WTC11 (cell line): ENCODE measurements around the gene GDPD4.

Experiments
- IRF1 ChIP-seq: sonication (generic); formaldehyde crosslinking; IDR thresholded peaks from 2 replicates; pipeline ENCODE4 v1.8.0; 2023; ENCODE audit warnings: missing genetic modification reagents
- ZNF121 ChIP-seq: sonication (generic); formaldehyde crosslinking; IDR thresholded peaks from 2 replicates; pipeline ENCODE4 v1.8.0; 2023; ENCODE audit warnings: missing genetic modification reagents

- TF ChIP-seq IRF1 (no peak), ZNF121 (no peak)
Observed at GRCh38 chr11:77287615-77288273, 13.7 kb downstream of the GDPD4 start.
